ENCODE data around the gene CTIF.

The CTIF gene

DNA sequence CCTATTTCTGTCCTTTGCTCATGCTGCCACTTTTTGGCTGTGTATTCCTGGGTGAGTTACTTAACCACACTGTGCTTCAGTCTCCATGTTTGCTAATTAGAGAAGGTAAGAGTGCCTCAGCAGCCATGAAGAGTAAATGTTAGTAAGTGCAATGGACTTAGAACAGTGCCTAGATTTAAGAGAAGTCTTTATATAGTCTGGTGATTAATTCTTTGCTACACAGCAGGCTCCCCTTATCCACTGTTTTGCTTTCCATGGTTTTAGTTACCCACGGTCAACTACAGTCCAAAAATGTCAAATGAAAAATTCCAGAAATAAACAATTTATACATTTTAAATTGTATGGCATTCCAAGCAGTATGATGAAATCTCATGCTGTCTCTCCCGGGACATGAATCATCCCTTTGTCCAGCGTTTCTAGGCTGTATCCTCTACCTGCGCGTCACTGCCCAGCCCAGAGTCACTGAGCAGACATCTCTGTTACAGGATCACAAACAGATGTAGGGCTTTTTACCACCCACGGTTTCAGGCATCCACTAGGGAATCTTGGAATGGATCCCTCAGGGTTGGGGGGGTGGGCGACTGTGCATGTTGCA, 91.0 kb downstream of the CTIF start:
- peaks cover 23% of the 10 kb centered on the region for H3K4me1 ChIP-seq (ENCODE audit: insufficient read depth, poor library complexity, severe bottlenecking)
- H3K36me3 ChIP-seq (ENCODE audit: low read depth) = peaks cover 14% of the 10 kb centered on the region; the same call in 1 of the 2 replicates
- TF ChIP-seq, protein P1, sequence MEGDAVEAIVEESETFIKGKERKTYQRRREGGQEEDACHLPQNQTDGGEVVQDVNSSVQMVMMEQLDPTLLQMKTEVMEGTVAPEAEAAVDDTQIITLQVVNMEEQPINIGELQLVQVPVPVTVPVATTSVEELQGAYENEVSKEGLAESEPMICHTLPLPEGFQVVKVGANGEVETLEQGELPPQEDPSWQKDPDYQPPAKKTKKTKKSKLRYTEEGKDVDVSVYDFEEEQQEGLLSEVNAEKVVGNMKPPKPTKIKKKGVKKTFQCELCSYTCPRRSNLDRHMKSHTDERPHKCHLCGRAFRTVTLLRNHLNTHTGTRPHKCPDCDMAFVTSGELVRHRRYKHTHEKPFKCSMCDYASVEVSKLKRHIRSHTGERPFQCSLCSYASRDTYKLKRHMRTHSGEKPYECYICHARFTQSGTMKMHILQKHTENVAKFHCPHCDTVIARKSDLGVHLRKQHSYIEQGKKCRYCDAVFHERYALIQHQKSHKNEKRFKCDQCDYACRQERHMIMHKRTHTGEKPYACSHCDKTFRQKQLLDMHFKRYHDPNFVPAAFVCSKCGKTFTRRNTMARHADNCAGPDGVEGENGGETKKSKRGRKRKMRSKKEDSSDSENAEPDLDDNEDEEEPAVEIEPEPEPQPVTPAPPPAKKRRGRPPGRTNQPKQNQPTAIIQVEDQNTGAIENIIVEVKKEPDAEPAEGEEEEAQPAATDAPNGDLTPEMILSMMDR (IDR thresholded peaks at IDR 0.05; ENCODE audit: poor library complexity, severe bottlenecking) = no peak
- peak; percentile 87 for DNase-seq (ENCODE audit: low spot score)
- ATAC-seq (ENCODE audit: low read depth) = peak; percentile 99
- H3K27ac ChIP-seq (ENCODE audit: poor library complexity, severe bottlenecking) = peak overlapping the region; percentile 99
- no peak overlapping the region for H3K4me3 ChIP-seq (ENCODE audit: severe bottlenecking)
- H3K9me3 ChIP-seq (ENCODE audit: severe bottlenecking) = no peaks in the 10 kb centered on the region
- no peaks in the 10 kb centered on the region for H3K27me3 ChIP-seq (ENCODE audit: insufficient read depth, poor library complexity, severe bottlenecking)

DNA sequence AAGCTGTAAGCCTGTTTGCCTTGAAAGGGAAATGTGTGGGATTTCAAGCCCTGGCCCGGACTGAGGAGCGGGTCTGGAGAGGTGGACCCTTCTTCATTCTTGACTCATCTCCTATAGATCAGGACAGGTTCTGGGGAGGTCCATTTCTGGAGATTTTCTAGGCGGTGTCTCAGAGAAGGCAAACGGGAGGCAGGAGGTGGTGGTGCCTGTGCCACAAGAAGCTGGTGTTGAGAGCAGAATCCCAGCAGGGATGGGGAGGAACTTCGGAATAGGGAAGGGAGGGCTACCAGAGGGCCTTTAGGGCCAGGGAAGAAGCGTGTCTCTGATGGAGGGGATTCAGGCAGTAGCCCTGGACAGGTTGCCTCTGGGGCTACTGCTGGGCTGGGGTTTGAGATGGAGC, 93.0 kb downstream of the CTIF start:
- Histone ChIP-seq H3K9me3 (ENCODE audit: severe bottlenecking) (no peaks in the 10 kb centered on the region), H3K4me1 (ENCODE audit: insufficient read depth, poor library complexity, severe bottlenecking) (peaks cover 23% of the 10 kb centered on the region), H3K36me3 (ENCODE audit: low read depth) (peaks cover 14% of the 10 kb centered on the region; the same call in 1 of the 2 replicates), H3K4me3 (ENCODE audit: severe bottlenecking) (no peak overlapping the region), H3K27ac (ENCODE audit: poor library complexity, severe bottlenecking) (no peak overlapping the region), H3K27me3 (ENCODE audit: insufficient read depth, poor library complexity, severe bottlenecking) (no peaks in the 10 kb centered on the region)
- ATAC-seq (ENCODE audit: low read depth) = no peak
- TF ChIP-seq, protein P1 (IDR thresholded peaks at IDR 0.05; ENCODE audit: poor library complexity, severe bottlenecking) = no peak
- DNase-seq (ENCODE audit: low spot score) = peak; percentile 24

DNA sequence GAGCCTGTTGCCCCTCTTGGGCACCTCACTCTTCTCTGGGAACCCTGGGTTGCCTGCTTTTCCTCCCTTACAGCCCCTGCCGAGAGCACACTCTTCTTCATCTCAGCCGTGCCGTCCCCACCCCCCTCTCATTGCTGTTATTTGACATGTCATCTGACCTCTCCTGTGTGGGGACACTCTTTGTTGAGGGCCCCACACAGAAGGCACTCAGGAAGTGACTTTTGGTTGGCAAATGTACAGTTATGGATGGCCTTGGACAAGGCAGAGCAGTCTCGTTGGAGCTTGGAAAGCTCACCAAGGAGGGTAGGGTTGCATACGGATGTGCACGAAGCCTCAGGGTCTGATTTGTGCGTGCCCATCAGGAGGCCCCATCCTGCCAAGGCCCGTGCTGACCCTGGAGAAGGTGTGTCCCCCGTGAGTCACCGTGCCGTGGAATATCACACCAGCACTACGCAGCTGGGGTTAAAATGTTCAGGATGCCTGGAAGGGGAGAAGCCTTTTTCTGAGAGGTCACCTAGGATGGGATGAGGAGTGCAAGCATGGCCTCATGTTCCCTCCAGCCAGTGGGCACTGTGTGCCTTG, 93.9 kb downstream of the CTIF start:
- TF ChIP-seq, protein P1 (IDR thresholded peaks at IDR 0.05; ENCODE audit: poor library complexity, severe bottlenecking) = no peak
- Histone ChIP-seq H3K9me3 (ENCODE audit: severe bottlenecking) (no peaks in the 10 kb centered on the region), H3K4me1 (ENCODE audit: insufficient read depth, poor library complexity, severe bottlenecking) (peaks cover 17% of the 10 kb centered on the region), H3K27ac (ENCODE audit: poor library complexity, severe bottlenecking) (no peak overlapping the region), H3K4me3 (ENCODE audit: severe bottlenecking) (no peak overlapping the region), H3K36me3 (ENCODE audit: low read depth) (peaks cover 14% of the 10 kb centered on the region; the same call in 1 of the 2 replicates), H3K27me3 (ENCODE audit: insufficient read depth, poor library complexity, severe bottlenecking) (no peaks in the 10 kb centered on the region)
- DNase-seq (ENCODE audit: low spot score) = peak; percentile 33
- ATAC-seq (ENCODE audit: low read depth) = no peak

DNA sequence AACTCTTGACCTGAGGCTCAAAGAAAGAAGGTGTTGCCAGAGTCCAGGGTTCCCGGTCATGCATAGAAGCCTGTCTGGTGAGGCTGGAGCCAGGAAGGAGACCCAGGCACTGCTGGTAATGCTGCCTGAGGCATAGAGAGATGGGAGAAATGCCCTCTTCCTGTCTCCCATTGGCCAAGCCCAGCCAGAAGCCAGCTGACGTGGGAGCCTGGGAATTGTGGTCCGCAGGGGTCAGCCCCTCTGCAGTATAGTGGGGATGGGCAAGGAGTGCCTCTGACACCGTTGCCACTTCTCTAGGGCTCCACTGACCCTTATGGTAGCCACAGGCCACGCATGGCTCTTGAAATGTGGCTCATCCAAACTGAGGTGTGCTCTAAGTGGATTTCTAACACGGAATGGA, 95.7 kb downstream of the CTIF start:
- TF ChIP-seq, protein P1 (IDR thresholded peaks at IDR 0.05; ENCODE audit: poor library complexity, severe bottlenecking) = no peak
- H3K36me3 ChIP-seq (ENCODE audit: low read depth) = peaks cover 6% of the 10 kb centered on the region; the same call in 1 of the 2 replicates
- peaks cover 11% of the 10 kb centered on the region for H3K4me1 ChIP-seq (ENCODE audit: insufficient read depth, poor library complexity, severe bottlenecking)
- ATAC-seq (ENCODE audit: low read depth) = no peak
- no peaks in the 10 kb centered on the region for H3K9me3 ChIP-seq (ENCODE audit: severe bottlenecking)
- peak; percentile 18 for DNase-seq (ENCODE audit: low spot score)
- H3K4me3 ChIP-seq (ENCODE audit: severe bottlenecking) = no peak overlapping the region
- H3K27ac ChIP-seq (ENCODE audit: poor library complexity, severe bottlenecking) = no peak overlapping the region
- no peaks in the 10 kb centered on the region for H3K27me3 ChIP-seq (ENCODE audit: insufficient read depth, poor library complexity, severe bottlenecking)

DNA sequence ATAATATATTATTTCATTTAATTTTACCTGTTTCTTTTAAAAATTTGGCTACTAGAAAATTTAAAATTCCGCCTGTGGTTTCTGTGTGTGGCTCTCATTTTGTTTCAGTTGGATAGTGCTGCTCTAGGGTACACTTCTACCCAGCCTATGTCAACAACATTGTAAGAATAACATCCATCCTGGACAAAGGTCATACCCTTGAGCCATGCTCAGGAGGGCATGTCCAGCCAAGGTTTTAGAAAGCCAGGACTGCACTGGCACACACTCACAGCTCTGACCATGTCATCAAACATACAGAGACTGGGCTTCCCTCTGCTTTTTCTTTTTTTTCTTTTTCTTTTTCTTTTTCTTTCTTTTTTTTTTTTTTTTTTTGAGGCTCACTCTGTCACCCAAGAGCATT, 96.1 kb downstream of the CTIF start:
- no peaks in the 10 kb centered on the region for H3K9me3 ChIP-seq (ENCODE audit: severe bottlenecking)
- H3K27me3 ChIP-seq (ENCODE audit: insufficient read depth, poor library complexity, severe bottlenecking) = no peaks in the 10 kb centered on the region
- ATAC-seq (ENCODE audit: low read depth) (no peak), DNase-seq (ENCODE audit: low spot score) (no peak)
- peaks cover 6% of the 10 kb centered on the region; the same call in 1 of the 2 replicates for H3K36me3 ChIP-seq (ENCODE audit: low read depth)
- no peak overlapping the region for H3K27ac ChIP-seq (ENCODE audit: poor library complexity, severe bottlenecking)
- peaks cover 10% of the 10 kb centered on the region for H3K4me1 ChIP-seq (ENCODE audit: insufficient read depth, poor library complexity, severe bottlenecking)
- H3K4me3 ChIP-seq (ENCODE audit: severe bottlenecking) = no peak overlapping the region
- TF ChIP-seq, protein P1 (IDR thresholded peaks at IDR 0.05; ENCODE audit: poor library complexity, severe bottlenecking) = no peak
